Measurements from ENCODE around the gene PLOD1.

DNA sequence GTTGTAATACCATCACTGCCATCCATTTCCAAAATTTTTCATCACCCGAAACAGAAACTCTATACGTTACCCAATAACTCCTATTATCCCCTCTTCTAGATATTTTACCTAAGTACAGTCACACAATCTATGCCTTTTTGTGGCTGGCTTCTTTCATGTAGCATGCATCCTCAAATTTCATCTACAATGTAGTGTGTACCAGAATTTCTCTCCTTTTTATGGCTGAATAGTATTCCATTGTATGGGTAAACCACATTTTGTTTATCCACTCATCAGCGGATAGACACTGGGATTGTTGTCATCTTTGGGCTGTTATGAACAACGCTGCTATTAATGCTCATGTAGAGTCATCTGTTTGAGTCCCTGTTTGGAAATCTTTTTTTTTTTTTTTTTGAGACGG, 29.5 kb upstream of the PLOD1 start:
- TF ChIP-seq CTCF (IDR thresholded peaks at IDR 0.05), result no peak
- no peak for TF ChIP-seq EP300 (IDR thresholded peaks at IDR 0.05)

Measured in tibial nerve (tissue), 4 donors.